ENCODE results near the gene WDR17.

DNA sequence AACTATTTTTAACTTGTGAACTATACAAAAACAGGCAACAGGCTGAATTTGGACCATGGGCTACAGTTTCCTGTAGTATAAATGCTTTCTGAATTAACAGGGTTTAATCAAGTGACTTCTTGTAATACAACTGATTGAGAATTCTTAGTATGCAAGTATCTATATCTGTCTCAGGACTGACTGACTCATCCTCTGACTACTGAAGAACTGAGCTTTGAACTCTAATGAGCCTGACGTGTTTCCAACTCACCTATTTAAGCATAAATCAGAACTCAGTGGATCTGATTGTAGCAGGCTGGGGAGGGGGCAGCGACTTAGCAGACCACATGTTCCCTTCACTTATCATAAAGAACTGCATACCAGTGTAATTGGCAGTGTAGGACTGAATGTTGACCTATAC, 122.0 kb downstream of the WDR17 start:
- TF ChIP-seq POLR2A (IDR thresholded peaks at IDR 0.05) (no peak), EP300 (IDR thresholded peaks at IDR 0.05) (no peak), POLR2AphosphoS5 (IDR thresholded peaks at IDR 0.05) (no peak)
- TF ChIP-seq, protein P1, sequence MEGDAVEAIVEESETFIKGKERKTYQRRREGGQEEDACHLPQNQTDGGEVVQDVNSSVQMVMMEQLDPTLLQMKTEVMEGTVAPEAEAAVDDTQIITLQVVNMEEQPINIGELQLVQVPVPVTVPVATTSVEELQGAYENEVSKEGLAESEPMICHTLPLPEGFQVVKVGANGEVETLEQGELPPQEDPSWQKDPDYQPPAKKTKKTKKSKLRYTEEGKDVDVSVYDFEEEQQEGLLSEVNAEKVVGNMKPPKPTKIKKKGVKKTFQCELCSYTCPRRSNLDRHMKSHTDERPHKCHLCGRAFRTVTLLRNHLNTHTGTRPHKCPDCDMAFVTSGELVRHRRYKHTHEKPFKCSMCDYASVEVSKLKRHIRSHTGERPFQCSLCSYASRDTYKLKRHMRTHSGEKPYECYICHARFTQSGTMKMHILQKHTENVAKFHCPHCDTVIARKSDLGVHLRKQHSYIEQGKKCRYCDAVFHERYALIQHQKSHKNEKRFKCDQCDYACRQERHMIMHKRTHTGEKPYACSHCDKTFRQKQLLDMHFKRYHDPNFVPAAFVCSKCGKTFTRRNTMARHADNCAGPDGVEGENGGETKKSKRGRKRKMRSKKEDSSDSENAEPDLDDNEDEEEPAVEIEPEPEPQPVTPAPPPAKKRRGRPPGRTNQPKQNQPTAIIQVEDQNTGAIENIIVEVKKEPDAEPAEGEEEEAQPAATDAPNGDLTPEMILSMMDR (IDR thresholded peaks at IDR 0.05) = no peak

Data from gastroesophageal sphincter (tissue), 3 donors.